ENCODE measurements around the gene C1orf50.
"Not testable (repeated sequence)": the region's sequence is repeated elsewhere in the genome, so short reads cannot be mapped to it uniquely, and the experiment has no call there.

C1orf50 gene

GRCh38 chr1:42747125-42747524 lies 19.9 kb upstream of the C1orf50 start:
- H4K20me1 ChIP-seq (ENCODE audit: insufficient read depth, low read length), result no peaks in the 10 kb centered on the region
- H3K27me3 ChIP-seq (ENCODE audit: low read depth, low read length), result no peaks in the 10 kb centered on the region
- H3K27ac ChIP-seq (ENCODE audit: low read length), result no peak overlapping the region
- no peaks in the 10 kb centered on the region for H3K4me1 ChIP-seq (ENCODE audit: low read length)
- H3K9me3 ChIP-seq (ENCODE audit: insufficient read depth, low read length), result no peaks in the 10 kb centered on the region
- H3K4me3 ChIP-seq (ENCODE audit: low read length), result no peak overlapping the region
- H3K4me2 ChIP-seq (ENCODE audit: low read length), result no peak overlapping the region
- TF ChIP-seq EZH2phosphoT487 (IDR thresholded peaks at IDR 0.05; ENCODE audit: low read depth), result no peak
- TF ChIP-seq CTCF (IDR thresholded peaks at IDR 0.05; ENCODE audit: low read depth, low read length), result peak; percentile 56
- no peak overlapping the region for H3K9ac ChIP-seq (ENCODE audit: low read length)
- no peak overlapping the region for H2AFZ ChIP-seq (ENCODE audit: low read depth, low read length)
- H3K36me3 ChIP-seq (replicated peaks; ENCODE audit: low read depth, low read length), result peaks cover 13% of the 10 kb centered on the region
- no peaks in the 10 kb centered on the region for H3K79me2 ChIP-seq (ENCODE audit: low read length)

GRCh38 chr1:42748021-42748420 lies 19.0 kb upstream of the C1orf50 start:
- no peaks in the 10 kb centered on the region for H3K79me2 ChIP-seq (ENCODE audit: low read length)
- H3K36me3 ChIP-seq (replicated peaks; ENCODE audit: low read depth, low read length), result peaks cover 22% of the 10 kb centered on the region
- no peak overlapping the region for H3K9ac ChIP-seq (ENCODE audit: low read length)
- H3K27ac ChIP-seq (ENCODE audit: low read length), result no peak overlapping the region
- no peaks in the 10 kb centered on the region for H3K27me3 ChIP-seq (ENCODE audit: low read depth, low read length)
- H2AFZ ChIP-seq (ENCODE audit: low read depth, low read length), result no peak overlapping the region
- no peaks in the 10 kb centered on the region for H4K20me1 ChIP-seq (ENCODE audit: insufficient read depth, low read length)
- H3K4me1 ChIP-seq (ENCODE audit: low read length), result no peaks in the 10 kb centered on the region
- no peaks in the 10 kb centered on the region for H3K9me3 ChIP-seq (ENCODE audit: insufficient read depth, low read length)
- TF ChIP-seq EZH2phosphoT487 (IDR thresholded peaks at IDR 0.05; ENCODE audit: low read depth) (no peak), CTCF (IDR thresholded peaks at IDR 0.05; ENCODE audit: low read depth, low read length) (no peak)
- no peak overlapping the region for H3K4me2 ChIP-seq (ENCODE audit: low read length)
- H3K4me3 ChIP-seq (ENCODE audit: low read length), result no peak overlapping the region

GRCh38 chr1:42748461-42749410 lies 18.3 kb upstream of the C1orf50 start:
- no peaks in the 10 kb centered on the region for H3K9me3 ChIP-seq (ENCODE audit: insufficient read depth, low read length)
- H3K4me1 ChIP-seq (ENCODE audit: low read length), result no peaks in the 10 kb centered on the region
- no peaks in the 10 kb centered on the region for H3K79me2 ChIP-seq (ENCODE audit: low read length)
- H4K20me1 ChIP-seq (ENCODE audit: insufficient read depth, low read length), result no peaks in the 10 kb centered on the region
- no peak overlapping the region for H3K9ac ChIP-seq (ENCODE audit: low read length)
- no peak overlapping the region for H2AFZ ChIP-seq (ENCODE audit: low read depth, low read length)
- no peak overlapping the region for H3K4me3 ChIP-seq (ENCODE audit: low read length)
- H3K4me2 ChIP-seq (ENCODE audit: low read length), result no peak overlapping the region
- H3K27ac ChIP-seq (ENCODE audit: low read length), result no peak overlapping the region
- H3K36me3 ChIP-seq (replicated peaks; ENCODE audit: low read depth, low read length), result peaks cover 23% of the 10 kb centered on the region
- TF ChIP-seq EZH2phosphoT487 (IDR thresholded peaks at IDR 0.05; ENCODE audit: low read depth) (no peak), CTCF (IDR thresholded peaks at IDR 0.05; ENCODE audit: low read depth, low read length) (no peak)
- H3K27me3 ChIP-seq (ENCODE audit: low read depth, low read length), result no peaks in the 10 kb centered on the region

- peaks cover 23% of the 10 kb centered on the region for H3K36me3 ChIP-seq (replicated peaks; ENCODE audit: low read depth, low read length)
- H2AFZ ChIP-seq (ENCODE audit: low read depth, low read length), result no peak overlapping the region
- H3K9me3 ChIP-seq (ENCODE audit: insufficient read depth, low read length), result no peaks in the 10 kb centered on the region
- H3K4me3 ChIP-seq (ENCODE audit: low read length), result no peak overlapping the region
- H3K79me2 ChIP-seq (ENCODE audit: low read length), result no peaks in the 10 kb centered on the region
- H3K27ac ChIP-seq (ENCODE audit: low read length), result no peak overlapping the region
- no peaks in the 10 kb centered on the region for H3K4me1 ChIP-seq (ENCODE audit: low read length)
- H3K27me3 ChIP-seq (ENCODE audit: low read depth, low read length), result no peaks in the 10 kb centered on the region
- H4K20me1 ChIP-seq (ENCODE audit: insufficient read depth, low read length), result no peaks in the 10 kb centered on the region
- H3K9ac ChIP-seq (ENCODE audit: low read length), result no peak overlapping the region
- H3K4me2 ChIP-seq (ENCODE audit: low read length), result no peak overlapping the region
- TF ChIP-seq CTCF (IDR thresholded peaks at IDR 0.05; ENCODE audit: low read depth, low read length) (no peak), EZH2phosphoT487 (IDR thresholded peaks at IDR 0.05; ENCODE audit: low read depth) (no peak)
Measured at GRCh38 chr1:42750041-42750440, 17.0 kb upstream of the C1orf50 start.

- H3K27me3 ChIP-seq (ENCODE audit: low read depth, low read length); H3K9me3 ChIP-seq (ENCODE audit: insufficient read depth, low read length); H3K27ac ChIP-seq (ENCODE audit: low read length); H3K4me2 ChIP-seq (ENCODE audit: low read length); H3K4me3 ChIP-seq (ENCODE audit: low read length); H3K79me2 ChIP-seq (ENCODE audit: low read length); H3K4me1 ChIP-seq (ENCODE audit: low read length); H2AFZ ChIP-seq (ENCODE audit: low read depth, low read length); H3K9ac ChIP-seq (ENCODE audit: low read length); H4K20me1 ChIP-seq (ENCODE audit: insufficient read depth, low read length): not testable (repeated sequence)
- H3K36me3 ChIP-seq (replicated peaks; ENCODE audit: low read depth, low read length), result peaks cover 20% of the 10 kb centered on the region
Measured at GRCh38 chr1:42751511-42752070, 15.5 kb upstream of the C1orf50 start.

Data from OCI-LY3 (cell line).